ENCODE measurements around the gene KRTAP5-6. TPM values are rescaled to one million over a fixed set of nuclear protein-coding genes. Genes with fewer than 3 reads are reported as not detected.

Gene KRTAP5-6
- total RNA-seq, 5 donors from 2014 or later (not counting 1 experiment from before 2014, with no cell fraction given): not detected

- Histone ChIP-seq H3K9me3 (no peaks in the 10 kb centered on the region), H3K36me3 (ENCODE audit: control insufficient read depth in 2 of 2, extremely low read depth in 1 of 2, insufficient read depth in 1 of 2, low read length in 1 of 2) (no peaks in the 10 kb centered on the region), H3K4me1 (ENCODE audit: control insufficient read depth in 1 of 2, extremely low read depth in 1 of 2, insufficient read depth in 2 of 2, low read length in 2 of 2) (peaks cover 0 to 36% of the 10 kb centered on the region in 2 experiments), H3K27me3 (replicated peaks in 1 of 2; ENCODE audit: control insufficient read depth in 2 of 2, extremely low read depth in 1 of 2, insufficient read depth in 2 of 2, low read length in 1 of 2) (peaks cover 0 to 72% of the 10 kb centered on the region in 2 experiments), H3K27ac (ENCODE audit: low read length) (no peak overlapping the region), H3K4me3 (ENCODE audit: control insufficient read depth in 1 of 2, extremely low read depth in 1 of 2, low read length in 1 of 2) (no peak overlapping the region)
- no peak overlapping the region for H3K27ac Mint-ChIP-seq
- ChIA-PET CTCF (no interaction called here), POLR2A (no interaction called here)
- WGBS (ENCODE audit: insufficient coverage): 56% methylated on average over 19 of the region's 22 CpGs
- no peaks in the 10 kb centered on the region for H3K9me3 Mint-ChIP-seq
- DNase-seq (no peak), ATAC-seq (replicated peaks in 1 of 4) (no peak)
- no peaks in the 10 kb centered on the region for H3K36me3 Mint-ChIP-seq
- no peak overlapping the region for H3K4me3 Mint-ChIP-seq
- peaks cover 4 to 15% (median 11%) of the 10 kb centered on the region in 3 donors for H3K4me1 Mint-ChIP-seq
- peaks cover 15 to 47% of the 10 kb centered on the region in 2 donors for H3K27me3 Mint-ChIP-seq
Measured at GRCh38 chr11:1690167-1691025, 6.6 kb upstream of the KRTAP5-6 start.

GRCh38 chr11:1691026-1691877, 5.7 kb upstream of the KRTAP5-6 start:
- ChIA-PET CTCF (interaction anchor here (1.7 to 4.3 kb wide), 2 partner anchors 12 to 141 kb away, joined by 3 to 70 read pairs; partner anchors contain the start of gene SYT8 (in 1 of the 2)), POLR2A (no interaction called here)
- no peak for ATAC-seq (replicated peaks in 1 of 4)
- WGBS (ENCODE audit: insufficient coverage): 88% methylated on average over 10 of the region's 16 CpGs
- Mint-ChIP-seq H3K36me3 (no peaks in the 10 kb centered on the region), H3K4me3 (no peak overlapping the region), H3K27me3 (peaks cover 15 to 47% of the 10 kb centered on the region in 2 donors), H3K27ac (no peak overlapping the region), H3K4me1 (peaks cover 4 to 15% (median 11%) of the 10 kb centered on the region in 3 donors), H3K9me3 (no peaks in the 10 kb centered on the region)
- Histone ChIP-seq H3K36me3 (ENCODE audit: control insufficient read depth in 2 of 2, extremely low read depth in 1 of 2, insufficient read depth in 1 of 2, low read length in 1 of 2) (no peaks in the 10 kb centered on the region), H3K27ac (ENCODE audit: low read length) (no peak overlapping the region), H3K4me1 (ENCODE audit: control insufficient read depth in 1 of 2, extremely low read depth in 1 of 2, insufficient read depth in 2 of 2, low read length in 2 of 2) (peaks cover 0 to 36% of the 10 kb centered on the region in 2 experiments), H3K4me3 (ENCODE audit: control insufficient read depth in 1 of 2, extremely low read depth in 1 of 2, low read length in 1 of 2) (no peak overlapping the region), H3K9me3 (no peaks in the 10 kb centered on the region), H3K27me3 (replicated peaks in 1 of 2; ENCODE audit: control insufficient read depth in 2 of 2, extremely low read depth in 1 of 2, insufficient read depth in 2 of 2, low read length in 1 of 2) (peaks cover 0 to 75% of the 10 kb centered on the region in 2 experiments)
- DNase-seq: no peak

- peaks cover 4 to 15% (median 11%) of the 10 kb centered on the region in 3 donors for H3K4me1 Mint-ChIP-seq
- Histone ChIP-seq H3K27ac (ENCODE audit: low read length) (no peak overlapping the region), H3K4me1 (ENCODE audit: control insufficient read depth in 1 of 2, extremely low read depth in 1 of 2, insufficient read depth in 2 of 2, low read length in 2 of 2) (peaks cover 0 to 36% of the 10 kb centered on the region in 2 experiments), H3K36me3 (ENCODE audit: control insufficient read depth in 2 of 2, extremely low read depth in 1 of 2, insufficient read depth in 1 of 2, low read length in 1 of 2) (no peaks in the 10 kb centered on the region), H3K27me3 (replicated peaks in 1 of 2; ENCODE audit: control insufficient read depth in 2 of 2, extremely low read depth in 1 of 2, insufficient read depth in 2 of 2, low read length in 1 of 2) (peaks cover 0 to 73% of the 10 kb centered on the region in 2 experiments), H3K4me3 (ENCODE audit: control insufficient read depth in 1 of 2, extremely low read depth in 1 of 2, low read length in 1 of 2) (no peak overlapping the region), H3K9me3 (no peaks in the 10 kb centered on the region)
- no peak overlapping the region for H3K4me3 Mint-ChIP-seq
- no peaks in the 10 kb centered on the region for H3K9me3 Mint-ChIP-seq
- no peaks in the 10 kb centered on the region for H3K36me3 Mint-ChIP-seq
- ATAC-seq (replicated peaks in 1 of 4) (no peak), DNase-seq (no peak)
- POLR2A ChIA-PET: no interaction called here
- CTCF ChIA-PET: interaction anchor here (0.6 to 4.3 kb wide), 4 partner anchors 13 to 457 kb away, joined by 3 to 70 read pairs (median 4); partner anchors contain the start of gene SYT8 (in 1 of the 2)
- WGBS (ENCODE audit: insufficient coverage): 79% methylated on average over 9 of the region's 16 CpGs
- H3K27me3 Mint-ChIP-seq: peaks cover 15 to 47% of the 10 kb centered on the region in 2 donors
- H3K27ac Mint-ChIP-seq: no peak overlapping the region
Measured at GRCh38 chr11:1691878-1692707, 4.9 kb upstream of the KRTAP5-6 start.

GRCh38 chr11:1692708-1693326, 4.2 kb upstream of the KRTAP5-6 start:
- no peaks in the 10 kb centered on the region for H3K9me3 ChIP-seq
- H3K4me1 Mint-ChIP-seq: peaks cover 4 to 15% (median 11%) of the 10 kb centered on the region in 3 donors
- H3K36me3 ChIP-seq (ENCODE audit: control insufficient read depth in 2 of 2, extremely low read depth in 1 of 2, insufficient read depth in 1 of 2, low read length in 1 of 2): no peaks in the 10 kb centered on the region
- H3K27ac Mint-ChIP-seq: no peak overlapping the region
- no peak overlapping the region for H3K4me3 ChIP-seq (ENCODE audit: control insufficient read depth in 1 of 2, extremely low read depth in 1 of 2, low read length in 1 of 2)
- H3K27me3 ChIP-seq (replicated peaks in 1 of 2; ENCODE audit: control insufficient read depth in 2 of 2, extremely low read depth in 1 of 2, insufficient read depth in 2 of 2, low read length in 1 of 2): peaks cover 0 to 73% of the 10 kb centered on the region in 2 experiments
- H3K4me1 ChIP-seq (ENCODE audit: control insufficient read depth in 1 of 2, extremely low read depth in 1 of 2, insufficient read depth in 2 of 2, low read length in 2 of 2): peaks cover 0 to 36% of the 10 kb centered on the region in 2 experiments
- no peaks in the 10 kb centered on the region for H3K9me3 Mint-ChIP-seq
- peaks cover 15 to 50% of the 10 kb centered on the region in 2 donors for H3K27me3 Mint-ChIP-seq
- ChIA-PET CTCF (interaction anchor here (0.6 to 4.3 kb wide), 10 partner anchors 14 to 457 kb away, joined by 3 to 70 read pairs (median 6); partner anchors contain the start of gene SYT8 (in 1 of the 2)), POLR2A (no interaction called here)
- peak overlapping the region in 1 of 3 donors; percentile 85 for H3K4me3 Mint-ChIP-seq
- H3K36me3 Mint-ChIP-seq: no peaks in the 10 kb centered on the region
- DNase-seq: no peak
- no peak for ATAC-seq (replicated peaks in 1 of 4)
- no peak overlapping the region for H3K27ac ChIP-seq (ENCODE audit: low read length)
- WGBS (ENCODE audit: insufficient coverage): 35% methylated on average over 10 of the region's 20 CpGs

GRCh38 chr11:1693327-1694063, 3.5 kb upstream of the KRTAP5-6 start:
- 13% methylated on average over 27 of the region's 37 CpGs for WGBS (ENCODE audit: insufficient coverage)
- peaks cover 0 to 34% of the 10 kb centered on the region in 2 experiments for H3K4me1 ChIP-seq (ENCODE audit: control insufficient read depth in 1 of 2, extremely low read depth in 1 of 2, insufficient read depth in 2 of 2, low read length in 2 of 2)
- peak overlapping the region; percentile 21 to 85 (median 71) for H3K4me3 Mint-ChIP-seq
- H3K27ac Mint-ChIP-seq: peak overlapping the region in 1 of 2 donors; percentile 50
- ChIA-PET CTCF (interaction anchor here (0.5 to 4.3 kb wide), 23 partner anchors 11 to 592 kb away, joined by 3 to 70 read pairs (median 4); partner anchors contain the start of gene SYT8 (in 2 of the 2)), POLR2A (no interaction called here)
- H3K27ac ChIP-seq (ENCODE audit: low read length): no peak overlapping the region
- peaks cover 0 to 73% of the 10 kb centered on the region in 2 experiments for H3K27me3 ChIP-seq (replicated peaks in 1 of 2; ENCODE audit: control insufficient read depth in 2 of 2, extremely low read depth in 1 of 2, insufficient read depth in 2 of 2, low read length in 1 of 2)
- ATAC-seq (replicated peaks in 1 of 4) (peak; percentile 54 to 76 (median 56)), DNase-seq (peak in 33 of 35 experiments; percentile 17 to 77 (median 58))
- no peaks in the 10 kb centered on the region for H3K36me3 Mint-ChIP-seq
- H3K9me3 Mint-ChIP-seq: peaks cover 0 to 3% (median 0%) of the 10 kb centered on the region in 3 donors
- peaks cover 4 to 13% (median 9%) of the 10 kb centered on the region in 3 donors for H3K4me1 Mint-ChIP-seq
- no peaks in the 10 kb centered on the region for H3K36me3 ChIP-seq (ENCODE audit: control insufficient read depth in 2 of 2, extremely low read depth in 1 of 2, insufficient read depth in 1 of 2, low read length in 1 of 2)
- H3K4me3 ChIP-seq (ENCODE audit: control insufficient read depth in 1 of 2, extremely low read depth in 1 of 2, low read length in 1 of 2): peak overlapping the region; percentile 34 to 49
- no peaks in the 10 kb centered on the region for H3K9me3 ChIP-seq
- peaks cover 12 to 47% of the 10 kb centered on the region in 2 donors for H3K27me3 Mint-ChIP-seq

All from T-cell (primary cell).